PC-9 (cell line): Measurements from ENCODE around the gene TTLL6. TPM values are rescaled to one million over a fixed set of nuclear protein-coding genes. Genes with fewer than 3 reads are reported as not detected.
A peak's percentile ranks its signal among the peaks of the same experiment; 100 is the strongest.

Source experiments
- BruUV-seq: library from RNA; stranded (reverse); fragments of 400-500 nt; replicated peaks from 2 replicates; lab custom pipeline; 2021; lab: Mats Ljungman, UMichigan
- CTCF ChIA-PET: fragments of 300-600 bp; sonication (Branson Sonifier 250); formaldehyde crosslinking; loops from one replicate; lab custom pipeline; 2022; ENCODE audit warnings: antibody characterized with exemption; lab: Charles Lee
- POLR2A ChIA-PET: fragments of 300-600 bp; sonication (Branson Sonifier 250); formaldehyde crosslinking; loops from one replicate; lab custom pipeline; 2022; ENCODE audit warnings: antibody characterized with exemption; ENCODE audit not compliant: unreplicated experiment; lab: Charles Lee
- DNase-seq, 2 experiments: peaks; one replicate each; pipeline versions ENCODE4 v3.0.0 to v3.0.0-alpha.2; 2015 to 2022; ENCODE audit warnings: mixed read lengths in 1 of 2
- H2AFZ ChIP-seq: fragments of 200-600 bp; sonication (generic); 2 replicates; pipeline ENCODE4 v1.8.1; 2017; ENCODE audit warnings: antibody characterized with exemption
- H3F3A ChIP-seq: fragments of 200-600 bp; sonication (generic); 2 replicates; pipeline ENCODE4 v1.8.1; 2017; ENCODE audit warnings: antibody characterized with exemption, mild to moderate bottlenecking, low read depth; ENCODE audit not compliant: insufficient read depth
- H3K27ac ChIP-seq: fragments of 200-600 bp; sonication (generic); 2 replicates; pipeline ENCODE4 v1.6.1; 2016; ENCODE audit warnings: mixed run types
- H3K27me3 ChIP-seq: fragments of 200-600 bp; sonication (generic); 2 replicates; pipeline ENCODE4 v1.6.1; 2016; ENCODE audit warnings: low read depth, mixed run types; ENCODE audit not compliant: insufficient read depth
- H3K36me3 ChIP-seq: fragments of 200-600 bp; sonication (generic); 2 replicates; pipeline ENCODE4 v1.6.1; 2016; ENCODE audit warnings: low read depth, mixed run types
- H3K4me1 ChIP-seq: fragments of 200-600 bp; sonication (generic); replicated peaks from 2 replicates; pipeline ENCODE4 v1.6.1; 2016; ENCODE audit warnings: mixed run types; ENCODE audit not compliant: insufficient read depth
- H3K4me2 ChIP-seq: fragments of 200-600 bp; sonication (generic); 2 replicates; pipeline ENCODE4 v1.6.1; 2017; ENCODE audit warnings: mixed run types
- H3K4me3 ChIP-seq: fragments of 200-600 bp; sonication (generic); 2 replicates; pipeline ENCODE4 v1.6.1; 2016; ENCODE audit warnings: mixed run types
- H3K79me2 ChIP-seq: fragments of 200-600 bp; sonication (generic); 2 replicates; pipeline ENCODE4 v1.6.1; 2017; ENCODE audit warnings: low read depth, mixed run types
- H3K9me2 ChIP-seq: fragments of 200-600 bp; sonication (generic); 2 replicates; pipeline ENCODE4 v1.8.1; 2017; ENCODE audit warnings: mild to moderate bottlenecking; ENCODE audit not compliant: insufficient read depth
- H3K9me3 ChIP-seq: fragments of 200-600 bp; sonication (generic); 2 replicates; pipeline ENCODE4 v1.8.1; 2016; ENCODE audit warnings: low read depth; ENCODE audit not compliant: insufficient read depth
- H4K20me1 ChIP-seq: fragments of 200-600 bp; sonication (generic); 2 replicates; pipeline ENCODE4 v1.8.1; 2017; ENCODE audit not compliant: insufficient read depth
- EZH2 ChIP-seq: fragments of 200-600 bp; sonication (generic); IDR thresholded peaks from 2 replicates; pipeline ENCODE4 v1.8.0; 2017; ENCODE audit warnings: antibody characterized with exemption, low read depth
- intact Hi-C: fragments of 100-400 bp; cut with micrococcal nuclease; formaldehyde crosslinking; loops from one replicate; pipeline ENCODE4 v1.10.0; 2022; ENCODE audit not compliant: unreplicated experiment
- total RNA-seq: library from RNA; stranded (reverse); gene quantifications from 2 replicates; pipeline ENCODE4 v1.2.3, GENCODE V29; 2021
- TF ChIP-seq, protein P1 (sequence below): fragments of 200-600 bp; sonication (generic); conservative IDR thresholded peaks from 2 replicates; pipeline ENCODE4 v1.6.1; 2017; ENCODE audit warnings: mixed run types, antibody characterized with exemption, mild to moderate bottlenecking, moderate library complexity

TTLL6 gene
- total RNA-seq, 1 experiment from 2014 or later, result not detected

DNA sequence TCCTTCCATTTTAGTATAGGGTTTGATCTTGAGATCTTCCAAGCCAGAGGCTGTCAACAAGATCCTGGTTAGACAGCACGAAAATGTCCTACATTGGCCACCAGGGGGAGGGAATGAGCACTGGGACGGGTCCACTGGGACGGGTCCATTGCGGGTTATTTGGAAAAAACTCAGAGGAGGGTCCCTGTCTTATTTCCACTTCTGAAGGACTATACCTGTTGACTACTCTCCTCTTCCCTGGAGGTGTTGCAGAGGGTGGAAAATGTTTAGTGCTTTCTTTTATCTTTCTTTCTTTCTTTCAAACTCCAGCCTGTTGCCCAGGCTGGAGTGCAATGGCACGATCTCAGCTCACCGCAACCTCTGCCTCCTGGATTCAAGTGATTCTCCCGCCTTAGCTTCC lies 2.5 kb downstream of the TTLL6 start:
- H3K79me2 ChIP-seq, result no peaks in the 10 kb centered on the region
- H3K27me3 ChIP-seq, result peaks cover 14% of the 10 kb centered on the region; the same call in 1 of the 2 replicates
- no peak overlapping the region for H2AFZ ChIP-seq
- H3K4me3 ChIP-seq, result no peak overlapping the region
- no peaks in the 10 kb centered on the region for H3K9me3 ChIP-seq
- no TSS peak for BruUV-seq
- H3K9me2 ChIP-seq, result no peaks in the 10 kb centered on the region
- H3K27ac ChIP-seq, result no peak overlapping the region
- TF ChIP-seq, protein P1, sequence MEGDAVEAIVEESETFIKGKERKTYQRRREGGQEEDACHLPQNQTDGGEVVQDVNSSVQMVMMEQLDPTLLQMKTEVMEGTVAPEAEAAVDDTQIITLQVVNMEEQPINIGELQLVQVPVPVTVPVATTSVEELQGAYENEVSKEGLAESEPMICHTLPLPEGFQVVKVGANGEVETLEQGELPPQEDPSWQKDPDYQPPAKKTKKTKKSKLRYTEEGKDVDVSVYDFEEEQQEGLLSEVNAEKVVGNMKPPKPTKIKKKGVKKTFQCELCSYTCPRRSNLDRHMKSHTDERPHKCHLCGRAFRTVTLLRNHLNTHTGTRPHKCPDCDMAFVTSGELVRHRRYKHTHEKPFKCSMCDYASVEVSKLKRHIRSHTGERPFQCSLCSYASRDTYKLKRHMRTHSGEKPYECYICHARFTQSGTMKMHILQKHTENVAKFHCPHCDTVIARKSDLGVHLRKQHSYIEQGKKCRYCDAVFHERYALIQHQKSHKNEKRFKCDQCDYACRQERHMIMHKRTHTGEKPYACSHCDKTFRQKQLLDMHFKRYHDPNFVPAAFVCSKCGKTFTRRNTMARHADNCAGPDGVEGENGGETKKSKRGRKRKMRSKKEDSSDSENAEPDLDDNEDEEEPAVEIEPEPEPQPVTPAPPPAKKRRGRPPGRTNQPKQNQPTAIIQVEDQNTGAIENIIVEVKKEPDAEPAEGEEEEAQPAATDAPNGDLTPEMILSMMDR, result peak; percentile 75
- no peak for TF ChIP-seq EZH2
- ChIA-PET CTCF (interaction anchor here (0.6 to 2.5 kb wide), 2 partner anchors 64 to 90 kb away, joined by 3 to 6 read pairs; no protein-coding TSS in a partner anchor), POLR2A (no interaction called here)
- H4K20me1 ChIP-seq, result no peaks in the 10 kb centered on the region
- H3K4me1 ChIP-seq, result 0 out of 2 replicates have a peak, but pooled peaks cover 3% of the 10 kb centered on the region
- H3F3A ChIP-seq, result peaks cover 9% of the 10 kb centered on the region; the same call in 1 of the 2 replicates
- H3K36me3 ChIP-seq, result no peaks in the 10 kb centered on the region
- DNase-seq, result peak in 1 of 2 experiments; percentile 23
- intact Hi-C loops, result loop anchor here (2.0 kb wide), 1 partner anchor 64 kb away; no protein-coding TSS in a partner anchor
- H3K4me2 ChIP-seq, result no peak overlapping the region

DNA sequence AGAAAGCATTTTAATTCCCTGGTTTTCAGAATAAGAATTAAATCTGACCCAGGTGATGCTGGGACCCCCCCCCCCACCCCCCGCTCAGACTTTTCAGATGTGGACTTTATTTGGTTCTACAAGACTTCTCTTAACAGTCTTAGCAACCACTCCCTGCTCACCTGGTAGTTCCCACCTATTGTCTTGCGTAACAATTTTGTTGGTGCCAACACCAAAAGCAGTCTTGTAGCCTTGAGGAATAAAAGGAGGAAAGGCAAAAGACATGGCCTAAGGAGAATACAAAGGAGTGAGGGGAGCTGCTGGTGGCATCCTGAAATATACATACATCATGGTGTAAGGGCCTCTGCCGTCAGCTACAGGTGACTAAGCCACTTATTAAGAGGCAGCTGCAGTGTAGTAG lies 5.0 kb downstream of the TTLL6 start:
- no peak for DNase-seq
- no peak for TF ChIP-seq EZH2
- TF ChIP-seq, protein P1, result no peak
- Histone ChIP-seq H3K4me3 (no peak overlapping the region), H3K9me3 (no peaks in the 10 kb centered on the region), H4K20me1 (no peaks in the 10 kb centered on the region), H3K27me3 (peaks cover 14% of the 10 kb centered on the region; the same call in 1 of the 2 replicates), H3F3A (peaks cover 9% of the 10 kb centered on the region; the same call in 1 of the 2 replicates), H3K4me2 (no peak overlapping the region), H3K27ac (no peak overlapping the region), H3K4me1 (no peaks in the 10 kb centered on the region), H3K9me2 (no peaks in the 10 kb centered on the region), H2AFZ (no peak overlapping the region), H3K36me3 (no peaks in the 10 kb centered on the region), H3K79me2 (no peaks in the 10 kb centered on the region)
- ChIA-PET POLR2A (no interaction called here), CTCF (interaction anchor here (0.6 to 1.1 kb wide), 3 partner anchors 67 to 188 kb away, joined by 4 to 6 read pairs (median 5); no protein-coding TSS in a partner anchor)
- intact Hi-C loops, result no loop called here
- no TSS peak for BruUV-seq

DNA sequence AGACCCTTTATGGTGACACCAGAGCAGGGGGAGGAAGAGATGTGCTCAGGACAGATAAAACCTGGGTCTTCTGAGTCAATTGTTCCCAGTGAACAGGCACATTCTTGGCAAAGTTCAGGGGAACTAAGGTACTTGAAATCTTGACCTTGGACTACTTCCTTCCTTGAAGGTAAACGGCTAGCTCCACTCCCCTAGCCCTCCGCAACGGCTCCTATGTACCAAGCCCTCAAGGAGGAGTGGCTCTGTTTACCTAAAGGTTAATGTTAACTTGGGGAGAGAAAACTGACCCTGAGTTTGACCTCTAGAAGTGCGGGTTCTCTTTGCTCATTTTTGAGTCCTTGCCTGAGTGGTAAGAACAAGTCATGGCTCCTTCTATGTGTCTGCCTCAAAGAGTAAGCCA lies 7.8 kb downstream of the TTLL6 start:
- Histone ChIP-seq H3K4me1 (no peaks in the 10 kb centered on the region), H3K4me2 (no peak overlapping the region), H2AFZ (no peak overlapping the region), H3K79me2 (no peaks in the 10 kb centered on the region), H3K27ac (no peak overlapping the region), H3K36me3 (no peaks in the 10 kb centered on the region), H3F3A (no peaks in the 10 kb centered on the region), H3K9me3 (no peaks in the 10 kb centered on the region), H4K20me1 (no peaks in the 10 kb centered on the region), H3K27me3 (peaks cover 6% of the 10 kb centered on the region; the same call in 1 of the 2 replicates), H3K9me2 (no peaks in the 10 kb centered on the region), H3K4me3 (no peak overlapping the region)
- intact Hi-C loops, result no loop called here
- CTCF ChIA-PET, result interaction anchor here (0.6 kb wide), 1 partner anchor 105 kb away, joined by 7 read pairs; no protein-coding TSS in a partner anchor
- TF ChIP-seq, protein P1, result no peak
- TF ChIP-seq EZH2, result no peak
- no TSS peak for BruUV-seq
- POLR2A ChIA-PET, result no interaction called here
- no peak for DNase-seq
